ENCODE results near the gene C12orf56.

C12orf56 gene

DNA sequence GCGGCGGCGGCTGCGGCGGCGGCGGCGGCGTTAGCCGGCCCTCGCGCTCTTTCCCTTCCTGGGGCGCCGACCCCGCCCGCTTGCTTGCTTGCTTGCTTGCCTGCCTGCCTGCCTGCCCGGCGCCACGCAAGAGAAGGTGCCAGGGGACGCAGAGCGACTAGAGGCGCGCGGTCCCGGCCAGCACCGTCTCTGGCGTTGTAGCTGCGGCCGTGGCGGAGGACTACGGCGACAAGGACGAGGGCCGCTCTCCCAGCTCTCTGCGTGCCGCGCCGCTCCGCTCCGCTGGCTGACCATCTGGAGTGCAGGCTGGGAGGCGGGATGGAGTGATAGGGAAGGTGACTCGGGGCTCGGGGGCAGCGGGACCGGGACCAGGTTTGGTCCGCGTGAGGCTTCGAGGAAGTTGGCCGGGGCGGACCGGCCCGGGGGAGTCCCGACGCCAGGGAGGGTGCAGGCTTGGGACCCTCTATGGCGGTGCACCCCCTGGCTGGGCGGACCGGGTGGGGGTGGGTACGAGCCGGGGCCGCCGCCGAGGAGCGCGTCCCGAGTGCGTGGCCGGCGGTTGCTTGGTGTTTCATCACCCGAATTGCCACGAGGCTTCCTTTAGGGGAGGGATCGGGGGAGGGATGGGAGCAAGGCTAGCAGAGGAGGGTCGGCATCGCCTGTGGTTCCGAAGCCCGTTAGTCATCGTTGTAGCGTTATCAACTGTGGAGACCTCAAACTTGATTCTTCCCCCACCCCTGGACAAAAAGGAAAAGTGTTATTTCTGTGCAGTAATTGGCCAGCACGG is 14.1 kb upstream of the C12orf56 start:
- no peak for TF ChIP-seq CTCF (IDR thresholded peaks at IDR 0.05; ENCODE audit: low read depth, low read length, missing control alignments)

GRCh38 chr12:64403707-64404469 is 13.3 kb upstream of the C12orf56 start, which contains the start of gene XPOT:
TSS of gene XPOT (plus strand) at chr12:64404392. CDS start at chr12:64410036, 5,644 bp downstream.
- DNase-seq (ENCODE audit: low read depth), result peak; percentile 92
- TF ChIP-seq CTCF (IDR thresholded peaks at IDR 0.05; ENCODE audit: low read depth, low read length, missing control alignments), result no peak
- peak within 1 kb of the TSS; percentile 80 for H3K4me3 ChIP-seq (ENCODE audit: low read depth, low read length)

More for the DNA sequence above, 14.1 kb upstream of the C12orf56 start:
- DNase-seq (ENCODE audit: low read depth), result peak; percentile 15
- peak overlapping the region; percentile 80 for H3K4me3 ChIP-seq (ENCODE audit: low read depth, low read length)

DNA sequence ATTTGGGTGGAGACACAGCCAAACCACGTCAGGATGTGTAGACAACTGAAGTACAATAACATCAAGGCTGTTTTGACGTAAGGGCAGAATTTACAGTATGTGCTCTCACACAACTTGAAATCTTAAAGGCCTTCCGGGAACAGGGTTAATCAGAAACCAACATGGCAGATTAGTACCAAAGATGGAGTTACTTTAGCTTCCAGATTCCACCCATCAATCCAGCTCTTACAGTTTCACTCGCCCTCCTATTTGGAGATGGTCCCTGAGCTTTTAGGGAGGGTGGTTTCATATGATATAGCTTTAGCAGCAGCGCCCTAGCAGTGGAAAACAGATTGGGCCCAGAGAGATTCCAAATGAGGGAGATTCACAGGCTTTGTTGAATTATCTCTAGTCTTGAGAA is 11.6 kb upstream of the C12orf56 start:
- TF ChIP-seq CTCF (IDR thresholded peaks at IDR 0.05; ENCODE audit: low read depth, low read length, missing control alignments), result no peak
- no peak for DNase-seq (ENCODE audit: low read depth)
- H3K4me3 ChIP-seq (ENCODE audit: low read depth, low read length), result no peak overlapping the region

DNA sequence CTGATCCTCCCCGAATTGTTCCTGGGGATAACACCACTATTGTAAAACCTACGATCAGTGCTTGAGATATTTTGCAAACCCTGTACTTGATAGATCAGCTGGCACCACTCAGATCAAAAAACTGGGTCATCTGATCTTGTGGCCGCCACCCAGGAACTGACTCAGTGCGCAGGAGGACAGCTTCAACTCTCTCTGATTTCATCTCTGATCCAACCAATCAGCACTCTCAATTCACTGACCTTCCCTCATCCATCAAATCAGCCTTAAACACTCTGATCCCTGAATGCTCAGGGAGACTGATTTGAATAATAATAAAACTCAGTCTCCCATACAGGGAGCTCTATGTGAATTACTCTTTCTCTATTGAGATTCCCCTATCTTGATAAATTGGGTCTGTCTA is 9.5 kb upstream of the C12orf56 start:
- no peak for DNase-seq (ENCODE audit: low read depth)
- no peak for TF ChIP-seq CTCF (IDR thresholded peaks at IDR 0.05; ENCODE audit: low read depth, low read length, missing control alignments)
- H3K4me3 ChIP-seq (ENCODE audit: low read depth, low read length), result no peak overlapping the region

DNA sequence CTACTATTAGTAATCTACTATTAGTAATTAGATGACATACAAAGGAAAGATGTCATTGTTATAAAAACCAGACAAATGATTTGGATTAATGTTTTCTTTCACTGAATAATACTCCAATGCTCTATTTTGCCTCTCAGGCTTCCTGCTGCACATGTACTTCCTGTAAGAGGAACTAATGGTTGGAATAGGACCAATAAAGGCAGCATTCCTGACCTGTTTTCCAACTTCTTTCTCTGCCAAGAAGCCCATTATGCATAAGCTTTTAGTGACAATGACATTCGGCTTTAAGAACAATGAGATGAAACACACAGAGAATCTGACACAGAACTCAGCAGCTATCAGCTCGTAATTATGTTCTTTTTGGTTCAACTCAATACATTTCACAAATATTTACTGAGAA is 5.2 kb upstream of the C12orf56 start:
- H3K4me3 ChIP-seq (ENCODE audit: low read depth, low read length), result no peak overlapping the region
- DNase-seq (ENCODE audit: low read depth), result no peak
- TF ChIP-seq CTCF (IDR thresholded peaks at IDR 0.05; ENCODE audit: low read depth, low read length, missing control alignments), result no peak

DNA sequence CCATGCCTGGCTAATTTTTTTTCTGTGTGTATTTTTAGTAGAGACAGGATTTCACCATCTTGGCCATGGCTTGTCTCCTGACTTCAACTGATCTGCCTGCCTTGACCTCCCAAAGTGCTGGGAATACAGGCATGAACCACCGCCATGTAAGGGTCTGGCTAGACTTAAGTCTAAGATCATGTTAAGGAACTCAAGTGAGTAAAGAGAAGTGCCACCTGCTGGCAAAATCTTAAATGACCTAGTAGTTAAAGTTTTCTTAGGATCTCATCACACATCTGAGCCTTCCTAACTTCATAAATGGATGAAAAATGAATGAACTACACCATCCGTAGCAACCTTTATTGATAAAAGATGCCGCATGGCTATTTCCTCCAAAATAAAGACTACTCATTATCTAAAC is 1.7 kb upstream of the C12orf56 start:
- TF ChIP-seq CTCF (IDR thresholded peaks at IDR 0.05; ENCODE audit: low read depth, low read length, missing control alignments), result peak; percentile 37
- DNase-seq (ENCODE audit: low read depth), result no peak
- H3K4me3 ChIP-seq (ENCODE audit: low read depth, low read length), result no peak overlapping the region
